Astrocyte (in vitro differentiated cells and primary cell): ENCODE results near the gene IFNA1. TPM values are rescaled to one million over a fixed set of nuclear protein-coding genes. Genes with fewer than 3 reads are reported as not detected.
A peak's percentile ranks its signal among the peaks of the same experiment; 100 is the strongest.

Experiments used
- DNase-seq: peaks from one replicate; pipeline ENCODE4 v3.0.0-alpha.2; 2010; ENCODE audit warnings: low read depth
- FAIRE-seq: peaks from 2 replicates; lab custom pipeline; 2011; peaks lifted over from hg19 to GRCh38; lab: Jason Lieb, UNC
- H2AFZ ChIP-seq: 2 replicates; pipeline ENCODE4 v1.6.0; 2012; ENCODE audit warnings: low read depth, low read length, inconsistent platforms
- H3K27ac ChIP-seq: 2 replicates; pipeline ENCODE4 v1.5.1; 2011; ENCODE audit warnings: low read depth, low read length, inconsistent platforms
- H3K27me3 ChIP-seq: 2 replicates; pipeline ENCODE4 v1.6.0; 2011; ENCODE audit warnings: low read length, inconsistent platforms; ENCODE audit not compliant: insufficient read depth
- H3K36me3 ChIP-seq: 2 replicates; pipeline ENCODE4 v1.5.1; 2011; ENCODE audit warnings: low read length, inconsistent platforms; ENCODE audit not compliant: insufficient read depth
- H3K4me1 ChIP-seq: 2 replicates; pipeline ENCODE4 v1.5.1; 2011; ENCODE audit warnings: low read length, inconsistent platforms; ENCODE audit not compliant: insufficient read depth
- H3K4me2 ChIP-seq: 2 replicates; pipeline ENCODE4 v1.6.0; 2012; ENCODE audit warnings: low read length, inconsistent platforms
- H3K4me3 ChIP-seq: 2 replicates; pipeline ENCODE4 v1.5.1; 2011; ENCODE audit warnings: low read depth, mild to moderate bottlenecking, low read length, inconsistent platforms; ENCODE audit not compliant: insufficient read depth
- H3K79me2 ChIP-seq: 2 replicates; pipeline ENCODE4 v1.6.0; 2012; ENCODE audit warnings: mild to moderate bottlenecking, low read length, inconsistent platforms; ENCODE audit not compliant: insufficient read depth
- H3K9ac ChIP-seq: 2 replicates; pipeline ENCODE4 v1.6.0; 2012; ENCODE audit warnings: mild to moderate bottlenecking, low read length, inconsistent platforms
- H3K9me3 ChIP-seq: 2 replicates; pipeline ENCODE4 v1.5.1; 2012; ENCODE audit warnings: low read depth, mild to moderate bottlenecking, low read length, inconsistent platforms; ENCODE audit not compliant: insufficient read depth
- H4K20me1 ChIP-seq: 2 replicates; pipeline ENCODE4 v1.6.0; 2012; ENCODE audit warnings: low read length, inconsistent platforms; ENCODE audit not compliant: insufficient read depth
- H3K27ac Mint-ChIP-seq: one replicate; pipeline ENCODE4 v1.8.0; 2021; ENCODE audit warnings: mild to moderate bottlenecking, mixed read lengths; ENCODE audit not compliant: unreplicated experiment
- H3K27me3 Mint-ChIP-seq: one replicate; pipeline ENCODE4 v1.8.0; 2021; ENCODE audit warnings: low read depth, mixed read lengths; ENCODE audit not compliant: unreplicated experiment
- H3K36me3 Mint-ChIP-seq: one replicate; pipeline ENCODE4 v1.8.0; 2021; ENCODE audit warnings: low read depth, mixed read lengths; ENCODE audit not compliant: unreplicated experiment
- H3K4me1 Mint-ChIP-seq: one replicate; pipeline ENCODE4 v1.8.0; 2021; ENCODE audit warnings: low read depth, mixed read lengths; ENCODE audit not compliant: unreplicated experiment
- H3K4me3 Mint-ChIP-seq: one replicate; pipeline ENCODE4 v1.8.0; 2021; ENCODE audit warnings: mild to moderate bottlenecking, moderate library complexity, mixed read lengths; ENCODE audit not compliant: unreplicated experiment
- H3K9me3 Mint-ChIP-seq: one replicate; pipeline ENCODE4 v1.8.0; 2021; ENCODE audit warnings: mild to moderate bottlenecking, mixed read lengths; ENCODE audit not compliant: unreplicated experiment
- EZH2 ChIP-seq: IDR thresholded peaks from 2 replicates; pipeline ENCODE4 v1.6.1; 2012; ENCODE audit warnings: mild to moderate bottlenecking, low read length, inconsistent platforms; ENCODE audit not compliant: insufficient read depth
- total RNA-seq: library from RNA; stranded (reverse); gene quantifications from 2 replicates; pipeline ENCODE4 v1.2.1, GENCODE V29; 2021
- TF ChIP-seq, protein P1 (sequence below): IDR thresholded peaks from 2 replicates; pipeline ENCODE4 v1.5.1; 2011; ENCODE audit warnings: low read depth, mild to moderate bottlenecking, inconsistent platforms, low read length, moderate library complexity; ENCODE audit not compliant: insufficient read depth

IFNA1 gene
- total RNA-seq, 1 donor from 2014 or later, result not detected

DNA sequence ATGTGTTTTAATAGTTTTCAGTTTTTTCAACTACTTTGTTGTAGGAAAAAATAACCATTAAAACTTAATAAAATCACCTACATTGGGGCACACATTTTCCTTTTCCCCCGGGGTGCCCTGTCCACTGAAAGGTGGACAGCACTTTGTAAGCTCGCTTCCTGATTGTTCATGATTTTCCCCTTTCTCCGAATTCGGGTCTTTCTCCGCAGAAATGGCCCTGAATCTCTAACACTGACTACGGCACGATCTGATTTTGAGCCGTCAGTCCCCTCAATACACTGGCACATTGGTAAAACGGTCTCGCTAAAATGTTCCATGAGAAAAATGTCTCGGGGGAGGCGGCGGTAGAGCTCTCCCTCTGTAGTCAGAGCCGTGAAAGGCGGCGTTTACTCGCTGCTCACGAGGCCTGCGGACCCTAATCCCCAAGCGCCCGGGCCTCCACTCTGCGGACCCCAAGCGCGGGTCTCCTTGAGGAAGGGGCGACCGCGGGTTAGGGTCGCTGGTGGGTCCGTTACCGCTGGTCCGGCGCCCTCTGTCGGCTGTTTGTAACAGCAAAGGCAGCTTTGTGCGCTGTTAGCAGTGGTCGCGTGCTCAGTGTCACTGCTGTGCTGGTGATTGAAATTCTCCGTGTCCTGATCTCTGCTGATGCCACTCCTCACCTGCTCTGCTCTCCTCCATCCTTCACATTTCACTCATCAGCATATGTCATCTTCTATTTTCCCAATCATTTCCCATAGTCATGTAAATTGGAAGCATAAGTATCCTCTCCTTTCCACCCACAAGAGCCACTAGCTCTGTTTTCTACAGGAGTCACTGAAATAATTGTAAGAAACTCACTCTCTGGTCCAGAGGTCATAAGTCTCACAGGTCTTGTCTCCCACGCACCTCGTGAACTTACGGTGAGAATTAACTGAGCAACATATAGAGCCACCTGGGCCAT, 44.2 kb upstream of the IFNA1 start:
- DNase-seq (no peak), FAIRE-seq (no peak)
- Histone ChIP-seq H3K4me3 (peak overlapping the region; percentile 62), H3K36me3 (no peaks in the 10 kb centered on the region), H3K79me2 (no peaks in the 10 kb centered on the region), H3K4me1 (peaks cover 7% of the 10 kb centered on the region), H3K9ac (peak overlapping the region; percentile 55), H3K27ac (no peak overlapping the region), H3K9me3 (no peaks in the 10 kb centered on the region), H3K27me3 (peaks cover 14% of the 10 kb centered on the region), H4K20me1 (no peaks in the 10 kb centered on the region), H2AFZ (peak overlapping the region; percentile 81), H3K4me2 (peak overlapping the region; percentile 90)
- TF ChIP-seq, protein P1, sequence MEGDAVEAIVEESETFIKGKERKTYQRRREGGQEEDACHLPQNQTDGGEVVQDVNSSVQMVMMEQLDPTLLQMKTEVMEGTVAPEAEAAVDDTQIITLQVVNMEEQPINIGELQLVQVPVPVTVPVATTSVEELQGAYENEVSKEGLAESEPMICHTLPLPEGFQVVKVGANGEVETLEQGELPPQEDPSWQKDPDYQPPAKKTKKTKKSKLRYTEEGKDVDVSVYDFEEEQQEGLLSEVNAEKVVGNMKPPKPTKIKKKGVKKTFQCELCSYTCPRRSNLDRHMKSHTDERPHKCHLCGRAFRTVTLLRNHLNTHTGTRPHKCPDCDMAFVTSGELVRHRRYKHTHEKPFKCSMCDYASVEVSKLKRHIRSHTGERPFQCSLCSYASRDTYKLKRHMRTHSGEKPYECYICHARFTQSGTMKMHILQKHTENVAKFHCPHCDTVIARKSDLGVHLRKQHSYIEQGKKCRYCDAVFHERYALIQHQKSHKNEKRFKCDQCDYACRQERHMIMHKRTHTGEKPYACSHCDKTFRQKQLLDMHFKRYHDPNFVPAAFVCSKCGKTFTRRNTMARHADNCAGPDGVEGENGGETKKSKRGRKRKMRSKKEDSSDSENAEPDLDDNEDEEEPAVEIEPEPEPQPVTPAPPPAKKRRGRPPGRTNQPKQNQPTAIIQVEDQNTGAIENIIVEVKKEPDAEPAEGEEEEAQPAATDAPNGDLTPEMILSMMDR, result peak; percentile 64
- no peak for TF ChIP-seq EZH2
- Mint-ChIP-seq H3K27me3 (peaks cover 13% of the 10 kb centered on the region), H3K4me3 (peak overlapping the region; percentile 75), H3K36me3 (no peaks in the 10 kb centered on the region), H3K4me1 (no peaks in the 10 kb centered on the region), H3K9me3 (no peaks in the 10 kb centered on the region), H3K27ac (no peak overlapping the region)

DNA sequence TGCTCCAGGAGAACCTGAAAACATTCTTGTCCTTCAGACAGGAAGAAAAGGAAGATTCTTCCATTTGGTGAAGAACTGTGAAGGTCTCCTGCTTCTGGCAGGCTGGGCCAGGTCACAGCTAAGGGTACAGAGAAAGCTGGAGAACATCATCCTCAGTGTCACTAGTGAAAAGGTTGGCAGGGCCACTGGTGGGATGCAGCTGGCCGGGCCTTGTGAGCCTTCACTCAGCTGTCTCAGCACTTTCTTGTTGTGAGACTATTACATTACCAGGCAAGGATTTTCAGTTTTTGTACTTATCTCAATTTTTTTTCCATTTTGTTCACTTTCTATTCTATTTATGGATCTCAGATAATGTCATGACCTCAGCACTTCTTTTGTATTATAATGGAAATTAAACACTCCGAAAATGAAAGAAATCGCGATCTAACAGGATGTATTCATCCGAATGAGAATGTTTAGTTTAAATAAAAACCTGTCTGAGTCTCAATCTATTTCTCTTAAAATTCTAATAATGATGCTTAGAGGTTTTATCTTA, 41.2 kb upstream of the IFNA1 start:
- H3K27me3 Mint-ChIP-seq, result peaks cover 15% of the 10 kb centered on the region
- DNase-seq, result no peak
- H3K36me3 Mint-ChIP-seq, result no peaks in the 10 kb centered on the region
- no peak overlapping the region for H3K27ac ChIP-seq
- H3K4me3 ChIP-seq, result no peak overlapping the region
- peaks cover 18% of the 10 kb centered on the region for H3K27me3 ChIP-seq
- H3K4me2 ChIP-seq, result no peak overlapping the region
- H3K4me1 ChIP-seq, result peaks cover 12% of the 10 kb centered on the region
- no peaks in the 10 kb centered on the region for H4K20me1 ChIP-seq
- no peak overlapping the region for H3K27ac Mint-ChIP-seq
- H3K4me1 Mint-ChIP-seq, result no peaks in the 10 kb centered on the region
- H3K4me3 Mint-ChIP-seq, result no peak overlapping the region
- no peak for FAIRE-seq
- no peaks in the 10 kb centered on the region for H3K9me3 Mint-ChIP-seq
- no peak overlapping the region for H2AFZ ChIP-seq
- TF ChIP-seq EZH2, result no peak
- TF ChIP-seq, protein P1, result no peak
- no peaks in the 10 kb centered on the region for H3K9me3 ChIP-seq
- H3K36me3 ChIP-seq, result no peaks in the 10 kb centered on the region
- no peak overlapping the region for H3K9ac ChIP-seq
- H3K79me2 ChIP-seq, result no peaks in the 10 kb centered on the region
